ENCODE data around the gene CDC14A. TPM values are rescaled to one million over a fixed set of nuclear protein-coding genes. Genes with fewer than 3 reads are reported as not detected.

Gene CDC14A
- total RNA-seq, result 10 to 100 TPM in 3 of 4 donors, 1 to 10 TPM in 1; 9.0 to 32.4 (median 23.0) TPM

- intact Hi-C loops (cut with DNase I; ENCODE audit: low total_unique reads), result no loop called here
Observed at GRCh38 chr1:100352267-100353070, at the start of gene CDC14A. Gene CDC14A, plus strand, starts transcription at chr1:100352506. Its CDS starts 449 bp downstream, at chr1:100352955.

GRCh38 chr1:100302739-100303138 is 49.6 kb upstream of the CDC14A start:
- H3K4me3 ChIP-seq, result no peak overlapping the region
- no peaks in the 10 kb centered on the region for H3K27me3 ChIP-seq
- no peak overlapping the region for H3K27ac ChIP-seq
- H3K4me1 ChIP-seq, result no peaks in the 10 kb centered on the region
- H3K9me3 ChIP-seq, result no peaks in the 10 kb centered on the region
- intact Hi-C loops (cut with DNase I; ENCODE audit: low total_unique reads), result no loop called here
- TF ChIP-seq CTCF (IDR thresholded peaks at IDR 0.05) (no peak), POLR2A (IDR thresholded peaks at IDR 0.05) (no peak)
- no peak for DNase-seq
- H3K36me3 ChIP-seq, result no peaks in the 10 kb centered on the region

More at GRCh38 chr1:100352267-100353070, at the start of gene CDC14A:
- H3K9me3 ChIP-seq, result no peaks in the 10 kb centered on the region
- H3K36me3 ChIP-seq, result no peaks in the 10 kb centered on the region
- H3K27ac ChIP-seq, result peak within 1 kb of the TSS; percentile 84 to 93
- H3K27me3 ChIP-seq, result no peaks in the 10 kb centered on the region
- no peaks in the 10 kb centered on the region for H3K4me1 ChIP-seq
- H3K4me3 ChIP-seq, result peak within 1 kb of the TSS; percentile 56 to 84
- TF ChIP-seq POLR2A (IDR thresholded peaks at IDR 0.05) (peak; percentile 59 to 79), CTCF (IDR thresholded peaks at IDR 0.05) (peak in 3 of 4 experiments; percentile 1 to 9 (median 5))
- DNase-seq, result peak; percentile 88 to 94

- Histone ChIP-seq H3K36me3 (no peaks in the 10 kb centered on the region), H3K9me3 (no peaks in the 10 kb centered on the region), H3K4me3 (no peak overlapping the region), H3K27ac (no peak overlapping the region), H3K4me1 (no peaks in the 10 kb centered on the region), H3K27me3 (no peaks in the 10 kb centered on the region)
- intact Hi-C loops (cut with DNase I; ENCODE audit: low total_unique reads), result no loop called here
- TF ChIP-seq CTCF (IDR thresholded peaks at IDR 0.05) (no peak), POLR2A (IDR thresholded peaks at IDR 0.05) (no peak)
- no peak for DNase-seq
Observed at GRCh38 chr1:100304227-100304626, 48.1 kb upstream of the CDC14A start.

GRCh38 chr1:100304921-100305320 is 47.4 kb upstream of the CDC14A start:
- H3K9me3 ChIP-seq, result no peaks in the 10 kb centered on the region
- no peak overlapping the region for H3K27ac ChIP-seq
- DNase-seq, result no peak
- intact Hi-C loops (cut with DNase I; ENCODE audit: low total_unique reads), result no loop called here
- H3K36me3 ChIP-seq, result no peaks in the 10 kb centered on the region
- H3K4me3 ChIP-seq, result no peak overlapping the region
- H3K4me1 ChIP-seq, result no peaks in the 10 kb centered on the region
- TF ChIP-seq POLR2A (IDR thresholded peaks at IDR 0.05) (no peak), CTCF (IDR thresholded peaks at IDR 0.05) (no peak)
- H3K27me3 ChIP-seq, result no peaks in the 10 kb centered on the region

GRCh38 chr1:100305954-100306353 is 46.4 kb upstream of the CDC14A start:
- DNase-seq, result no peak
- Histone ChIP-seq H3K4me1 (no peaks in the 10 kb centered on the region), H3K27me3 (no peaks in the 10 kb centered on the region), H3K27ac (no peak overlapping the region), H3K36me3 (no peaks in the 10 kb centered on the region), H3K4me3 (no peak overlapping the region), H3K9me3 (no peaks in the 10 kb centered on the region)
- intact Hi-C loops (cut with DNase I; ENCODE audit: low total_unique reads), result no loop called here
- TF ChIP-seq POLR2A (IDR thresholded peaks at IDR 0.05) (no peak), CTCF (IDR thresholded peaks at IDR 0.05) (no peak)

Measured in uterus (tissue), 4 donors.